AG04449 (cell line): ENCODE data around the gene FXYD2.

ENCODE experiments used
- CTCF ChIA-PET: fragments of 350-600 bp; formaldehyde crosslinking; extraction: SDS; loops from one replicate; lab custom pipeline; 2021; ENCODE audit warnings: antibody characterized with exemption; lab: Yijun Ruan, JAX
- POLR2A ChIA-PET: fragments of 400-600, 350-600 bp; formaldehyde crosslinking; extraction: SDS; loops from one replicate; lab custom pipeline; 2020; ENCODE audit warnings: antibody characterized with exemption, inconsistent platforms; lab: Yijun Ruan, JAX
- DNase-seq: peaks from one replicate; pipeline ENCODE4 v3.0.0-alpha.2; 2010; ENCODE audit warnings: low read depth, low spot score
- H3K4me3 ChIP-seq: 2 replicates; pipeline ENCODE4 v1.5.1; 2011; ENCODE audit warnings: low read depth, mild to moderate bottlenecking, control low read depth, low read length
- TF ChIP-seq, protein P1 (sequence below): IDR thresholded peaks from one replicate; pipeline ENCODE4 v1.5.1; 2011; ENCODE audit warnings: mild to moderate bottlenecking, moderate library complexity, low read length, control low read depth, inconsistent platforms; ENCODE audit not compliant: insufficient read depth; ENCODE audit errors: missing control alignments

The FXYD2 gene

DNA sequence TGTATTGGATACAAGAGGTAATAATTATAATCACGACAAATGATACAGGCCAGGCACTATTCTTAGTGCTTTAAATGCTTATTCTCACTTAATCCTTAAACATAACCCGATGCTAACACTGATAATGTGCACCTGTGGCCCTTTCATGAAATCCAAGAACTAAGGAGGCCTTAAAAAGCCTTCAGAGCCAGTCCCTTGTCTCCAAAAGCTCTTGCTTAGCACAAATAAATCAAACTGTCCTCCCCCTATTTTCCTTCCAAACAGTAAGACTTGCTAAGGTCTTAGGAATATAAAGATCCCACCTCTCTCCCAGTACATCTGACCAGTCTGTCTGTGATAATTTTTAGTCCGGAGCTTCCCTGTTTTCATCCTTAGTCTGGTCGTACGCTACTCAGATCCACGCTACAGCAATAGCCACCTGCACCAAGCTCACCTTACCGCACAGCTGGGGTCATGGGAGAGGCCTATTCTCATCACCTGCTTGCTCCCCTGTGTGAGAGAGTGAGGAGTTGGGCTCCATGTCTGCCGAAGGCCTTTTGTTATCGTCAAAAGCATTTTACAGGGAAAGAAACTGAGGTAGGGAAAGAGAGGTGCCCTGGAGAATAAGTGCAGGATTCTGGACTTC is 35.1 kb upstream of the FXYD2 start:
- TF ChIP-seq, protein P1, sequence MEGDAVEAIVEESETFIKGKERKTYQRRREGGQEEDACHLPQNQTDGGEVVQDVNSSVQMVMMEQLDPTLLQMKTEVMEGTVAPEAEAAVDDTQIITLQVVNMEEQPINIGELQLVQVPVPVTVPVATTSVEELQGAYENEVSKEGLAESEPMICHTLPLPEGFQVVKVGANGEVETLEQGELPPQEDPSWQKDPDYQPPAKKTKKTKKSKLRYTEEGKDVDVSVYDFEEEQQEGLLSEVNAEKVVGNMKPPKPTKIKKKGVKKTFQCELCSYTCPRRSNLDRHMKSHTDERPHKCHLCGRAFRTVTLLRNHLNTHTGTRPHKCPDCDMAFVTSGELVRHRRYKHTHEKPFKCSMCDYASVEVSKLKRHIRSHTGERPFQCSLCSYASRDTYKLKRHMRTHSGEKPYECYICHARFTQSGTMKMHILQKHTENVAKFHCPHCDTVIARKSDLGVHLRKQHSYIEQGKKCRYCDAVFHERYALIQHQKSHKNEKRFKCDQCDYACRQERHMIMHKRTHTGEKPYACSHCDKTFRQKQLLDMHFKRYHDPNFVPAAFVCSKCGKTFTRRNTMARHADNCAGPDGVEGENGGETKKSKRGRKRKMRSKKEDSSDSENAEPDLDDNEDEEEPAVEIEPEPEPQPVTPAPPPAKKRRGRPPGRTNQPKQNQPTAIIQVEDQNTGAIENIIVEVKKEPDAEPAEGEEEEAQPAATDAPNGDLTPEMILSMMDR: no peak
- DNase-seq: no peak
- no peak overlapping the region for H3K4me3 ChIP-seq
- CTCF ChIA-PET: interaction anchor here (0.9 kb wide), 1 partner anchor 15 kb away, joined by 3 read pairs; no protein-coding TSS in a partner anchor
- POLR2A ChIA-PET: no interaction called here

DNA sequence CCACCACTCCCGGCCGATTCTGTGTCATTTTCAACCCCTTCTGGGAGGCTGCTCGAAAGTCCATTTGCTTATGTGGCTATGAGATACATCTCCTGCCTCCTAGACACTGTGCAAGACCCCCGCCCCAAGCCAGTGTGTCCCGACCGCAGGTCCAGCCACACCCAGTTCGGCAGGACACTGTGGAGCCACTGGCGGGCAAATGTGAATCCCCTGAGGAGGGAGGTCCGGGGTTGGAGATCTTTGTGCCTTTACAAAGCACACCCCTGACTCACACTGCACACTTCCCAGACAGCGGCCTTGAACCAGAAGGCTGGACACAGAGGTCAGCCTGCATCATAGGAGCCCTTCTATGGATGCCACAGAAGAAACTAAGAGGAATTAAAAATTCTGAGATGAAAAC is 34.5 kb upstream of the FXYD2 start:
- CTCF ChIA-PET: no interaction called here

DNA sequence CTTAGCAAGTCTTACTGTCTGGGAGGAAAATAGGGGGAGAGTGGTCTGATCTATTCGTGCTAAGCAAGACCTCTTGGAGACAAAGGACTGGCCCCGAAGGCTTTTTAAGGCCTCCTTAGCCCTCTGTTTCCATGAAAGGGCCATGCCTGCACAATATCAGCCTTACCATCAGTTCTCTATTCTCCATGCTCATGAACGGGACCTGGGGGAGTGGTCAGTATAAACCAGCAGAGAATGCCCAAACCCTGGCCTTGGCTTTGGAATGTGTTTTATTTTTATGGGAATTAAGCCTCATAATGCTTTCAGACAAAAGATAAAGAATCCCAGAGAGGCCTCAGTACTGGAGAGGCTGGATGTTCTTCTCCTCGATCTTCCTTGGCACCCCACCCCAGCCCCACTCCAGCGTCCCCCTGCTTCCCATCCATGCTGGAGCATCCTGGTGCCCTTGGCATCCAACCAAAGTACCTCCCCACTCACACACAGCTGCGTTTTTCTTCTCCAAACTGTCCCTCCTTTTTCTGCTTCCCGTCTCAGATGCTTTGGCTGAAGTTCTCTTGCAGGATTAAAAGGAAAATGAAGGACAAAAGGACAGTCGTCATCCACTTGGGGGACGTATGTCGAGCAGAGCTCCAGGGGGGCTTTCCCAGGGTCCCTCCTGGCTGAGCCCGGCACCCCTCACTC is 33.3 kb upstream of the FXYD2 start:
- CTCF ChIA-PET: interaction anchor here (1.0 kb wide), 1 partner anchor 15 kb away, joined by 4 read pairs; no protein-coding TSS in a partner anchor
- POLR2A ChIA-PET: no interaction called here
- DNase-seq: no peak

More for the DNA sequence above, 34.5 kb upstream of the FXYD2 start:
- DNase-seq: no peak
- TF ChIP-seq, protein P1: no peak
- POLR2A ChIA-PET: no interaction called here
- H3K4me3 ChIP-seq: no peak overlapping the region

DNA sequence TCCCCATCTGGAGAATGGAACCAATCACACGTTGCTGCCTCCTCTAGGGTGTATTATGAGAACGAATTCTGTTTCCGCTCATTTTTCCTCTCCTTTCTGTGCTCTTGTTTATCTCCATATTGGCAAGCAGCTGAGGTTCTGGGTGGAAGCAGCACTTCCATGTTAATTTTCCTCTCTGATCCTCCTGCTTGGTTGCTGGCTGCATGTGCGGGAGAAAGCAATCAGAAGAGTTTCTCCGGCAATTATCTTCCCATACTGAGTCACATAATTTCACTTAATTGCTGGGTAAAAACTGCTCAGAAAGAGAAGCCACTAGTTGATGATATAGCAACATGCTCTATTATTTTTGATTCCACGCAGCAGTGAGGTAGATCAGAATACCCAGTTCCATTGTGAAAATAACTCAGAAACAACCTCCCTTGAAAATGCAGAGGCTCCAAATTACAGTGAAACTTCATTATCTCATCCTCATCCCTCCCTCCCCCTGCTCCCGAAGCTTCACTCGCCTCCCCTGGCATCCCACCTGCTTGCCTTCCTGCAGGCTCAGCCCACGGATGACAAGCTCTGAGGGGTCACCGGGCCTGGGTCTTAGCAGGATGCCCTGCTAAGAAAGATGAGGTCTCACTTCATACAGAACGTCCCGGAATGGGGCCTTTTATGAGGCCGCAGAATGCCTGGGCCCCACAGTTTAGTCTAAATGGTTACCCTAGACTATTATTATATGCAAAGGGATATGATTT is 31.5 kb upstream of the FXYD2 start:
- CTCF ChIA-PET: interaction anchor here (1.9 kb wide), 1 partner anchor 12 kb away, joined by 10 read pairs; no protein-coding TSS in a partner anchor
- TF ChIP-seq, protein P1: no peak

More for the DNA sequence above, 33.3 kb upstream of the FXYD2 start:
- H3K4me3 ChIP-seq: no peak overlapping the region
- TF ChIP-seq, protein P1: no peak

DNA sequence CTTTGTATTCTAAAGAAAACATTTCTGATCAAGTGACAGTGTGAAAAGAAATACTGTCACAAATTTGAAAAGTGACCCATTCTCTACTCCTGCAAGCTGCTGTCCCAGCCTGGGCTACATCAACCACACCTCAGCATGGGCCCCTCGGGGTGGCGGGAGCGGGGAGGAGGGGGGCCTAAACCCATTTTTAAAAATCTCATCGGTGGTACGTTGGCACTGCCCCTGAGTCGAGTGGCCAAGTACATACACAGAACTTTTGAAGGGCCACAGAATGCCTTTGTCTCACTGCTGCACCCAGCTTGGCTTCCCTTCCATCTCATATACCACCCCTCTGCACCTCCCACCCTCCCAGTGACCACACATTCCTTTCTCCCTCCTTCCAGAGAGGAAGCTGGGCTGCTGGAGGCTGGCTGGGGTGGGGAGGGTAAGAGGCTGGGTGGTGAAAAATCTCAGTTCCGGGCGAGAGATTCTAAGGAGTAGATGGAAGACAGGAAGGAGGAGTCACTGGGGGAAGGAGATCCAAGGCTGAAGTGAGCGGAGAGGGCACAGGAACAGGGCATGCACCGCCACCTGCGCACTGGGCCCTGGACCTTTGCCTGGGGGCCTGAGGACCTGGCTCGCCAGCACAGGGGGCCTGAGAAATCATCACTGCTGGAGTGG is 30.8 kb upstream of the FXYD2 start:
- CTCF ChIA-PET: interaction anchor here (1.9 to 2.6 kb wide), 2 partner anchors 11 to 92 kb away, joined by 10 to 11 read pairs; no protein-coding TSS in a partner anchor
- POLR2A ChIA-PET: no interaction called here
- DNase-seq: no peak
- no peak overlapping the region for H3K4me3 ChIP-seq
- TF ChIP-seq, protein P1: no peak

More for the DNA sequence above, 31.5 kb upstream of the FXYD2 start:
- DNase-seq: no peak
- POLR2A ChIA-PET: no interaction called here
- H3K4me3 ChIP-seq: no peak overlapping the region
